Measurements from ENCODE around the gene PPP4R3A. TPM values are rescaled to one million over a fixed set of nuclear protein-coding genes. Genes with fewer than 3 reads are reported as not detected.

PPP4R3A gene
- total RNA-seq, 1 experiment from 2014 or later, result 148 TPM

- Histone ChIP-seq H3K79me1 (ENCODE audit: insufficient read depth, low read depth, low read length, poor library complexity, severe bottlenecking) (peaks cover 9% of the 10 kb centered on the region), H3K9me3 (ENCODE audit: control insufficient read depth, low read depth, low read length) (no peaks in the 10 kb centered on the region), H3K14ac (ENCODE audit: insufficient read depth, low read length) (no peak overlapping the region), H2BK20ac (ENCODE audit: low read depth, low read length, poor library complexity, severe bottlenecking) (no peak overlapping the region), H4K20me1 (ENCODE audit: control insufficient read depth, insufficient read depth, insufficient read length) (no peaks in the 10 kb centered on the region), H2AK5ac (ENCODE audit: insufficient read length, low read length) (no peak overlapping the region), H3K27ac (ENCODE audit: insufficient read length, low read depth, low read length) (no peak overlapping the region), H3K27me3 (ENCODE audit: insufficient read depth, low read length) (no peaks in the 10 kb centered on the region), H3K23ac (ENCODE audit: insufficient read length, low read depth, low read length) (no peak overlapping the region), H2BK120ac (ENCODE audit: low read depth, low read length, poor library complexity, severe bottlenecking) (no peak overlapping the region), H3K18ac (ENCODE audit: insufficient read length, low read depth, low read length) (no peak overlapping the region), H3K79me2 (ENCODE audit: insufficient read depth, low read length) (peaks cover 64% of the 10 kb centered on the region), H3T11ph (ENCODE audit: low read length) (no peak overlapping the region), H3K4me2 (ENCODE audit: insufficient read depth, insufficient read length, low read length) (no peak overlapping the region), H2AFZ (ENCODE audit: low read length) (no peak overlapping the region), H3K4me1 (ENCODE audit: insufficient read depth, low read length) (no peaks in the 10 kb centered on the region), H3K9ac (ENCODE audit: extremely low read depth, insufficient read length, low read length) (no peak overlapping the region), H3K23me2 (ENCODE audit: insufficient read length, low read depth, low read length, poor library complexity, severe bottlenecking) (peaks cover 9% of the 10 kb centered on the region), H3K4ac (ENCODE audit: low read depth, low read length) (no peak overlapping the region), H4K5ac (ENCODE audit: insufficient read length, low read depth, low read length) (no peak overlapping the region), H2BK5ac (ENCODE audit: insufficient read length, low read length) (no peak overlapping the region), H4K8ac (replicated peaks; ENCODE audit: insufficient read length, low read depth, low read length) (no peak overlapping the region), H2BK12ac (ENCODE audit: insufficient read length, low read depth, low read length) (no peak overlapping the region), H3K56ac (ENCODE audit: insufficient read length, low read depth, low read length) (no peak overlapping the region), H4K91ac (ENCODE audit: insufficient read length, low read depth, low read length) (no peak overlapping the region), H2BK15ac (ENCODE audit: low read depth, low read length) (no peak overlapping the region)
- no peak overlapping the region for H3K4me3 Mint-ChIP-seq
- 0 out of 5 replicates have a peak, but pooled peaks cover 2% of the 10 kb centered on the region in 2 experiments for H3K9me3 Mint-ChIP-seq
- peaks cover 29 to 62% (median 49%) of the 10 kb centered on the region in 3 experiments; a peak in 6 of 7 replicates for H3K36me3 Mint-ChIP-seq (ENCODE audit: insufficient read depth in 1 of 3, low read depth in 3 of 3)
- H3K27me3 Mint-ChIP-seq (ENCODE audit: low read depth), result no peaks in the 10 kb centered on the region
- H3K27ac Mint-ChIP-seq, result no peak overlapping the region
- DNase-seq, result no peak
- WGBS (ENCODE audit: extremely low coverage, insufficient read length, low lambda C conversion rate), result no CpG with 5 or more reads among the region's 4 CpGs
- TF ChIP-seq, protein P1, sequence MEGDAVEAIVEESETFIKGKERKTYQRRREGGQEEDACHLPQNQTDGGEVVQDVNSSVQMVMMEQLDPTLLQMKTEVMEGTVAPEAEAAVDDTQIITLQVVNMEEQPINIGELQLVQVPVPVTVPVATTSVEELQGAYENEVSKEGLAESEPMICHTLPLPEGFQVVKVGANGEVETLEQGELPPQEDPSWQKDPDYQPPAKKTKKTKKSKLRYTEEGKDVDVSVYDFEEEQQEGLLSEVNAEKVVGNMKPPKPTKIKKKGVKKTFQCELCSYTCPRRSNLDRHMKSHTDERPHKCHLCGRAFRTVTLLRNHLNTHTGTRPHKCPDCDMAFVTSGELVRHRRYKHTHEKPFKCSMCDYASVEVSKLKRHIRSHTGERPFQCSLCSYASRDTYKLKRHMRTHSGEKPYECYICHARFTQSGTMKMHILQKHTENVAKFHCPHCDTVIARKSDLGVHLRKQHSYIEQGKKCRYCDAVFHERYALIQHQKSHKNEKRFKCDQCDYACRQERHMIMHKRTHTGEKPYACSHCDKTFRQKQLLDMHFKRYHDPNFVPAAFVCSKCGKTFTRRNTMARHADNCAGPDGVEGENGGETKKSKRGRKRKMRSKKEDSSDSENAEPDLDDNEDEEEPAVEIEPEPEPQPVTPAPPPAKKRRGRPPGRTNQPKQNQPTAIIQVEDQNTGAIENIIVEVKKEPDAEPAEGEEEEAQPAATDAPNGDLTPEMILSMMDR (conservative IDR thresholded peaks at IDR 0.05), result no peak
- H3K4me1 Mint-ChIP-seq, result peaks cover 14 to 17% of the 10 kb centered on the region in 2 experiments; a peak in 3 of 4 replicates
These were observed 3.9 kb downstream of the PPP4R3A start for GRCh38 chr14:91506226-91506625.
